Measurements from ENCODE around the gene CCL4. TPM values are rescaled to one million over a fixed set of nuclear protein-coding genes. Genes with fewer than 3 reads are reported as not detected.

CCL4 gene
- total RNA-seq, 4 donors from 2014 or later = 0.29 to 0.76 (median 0.61) TPM; not detected in 1

DNA sequence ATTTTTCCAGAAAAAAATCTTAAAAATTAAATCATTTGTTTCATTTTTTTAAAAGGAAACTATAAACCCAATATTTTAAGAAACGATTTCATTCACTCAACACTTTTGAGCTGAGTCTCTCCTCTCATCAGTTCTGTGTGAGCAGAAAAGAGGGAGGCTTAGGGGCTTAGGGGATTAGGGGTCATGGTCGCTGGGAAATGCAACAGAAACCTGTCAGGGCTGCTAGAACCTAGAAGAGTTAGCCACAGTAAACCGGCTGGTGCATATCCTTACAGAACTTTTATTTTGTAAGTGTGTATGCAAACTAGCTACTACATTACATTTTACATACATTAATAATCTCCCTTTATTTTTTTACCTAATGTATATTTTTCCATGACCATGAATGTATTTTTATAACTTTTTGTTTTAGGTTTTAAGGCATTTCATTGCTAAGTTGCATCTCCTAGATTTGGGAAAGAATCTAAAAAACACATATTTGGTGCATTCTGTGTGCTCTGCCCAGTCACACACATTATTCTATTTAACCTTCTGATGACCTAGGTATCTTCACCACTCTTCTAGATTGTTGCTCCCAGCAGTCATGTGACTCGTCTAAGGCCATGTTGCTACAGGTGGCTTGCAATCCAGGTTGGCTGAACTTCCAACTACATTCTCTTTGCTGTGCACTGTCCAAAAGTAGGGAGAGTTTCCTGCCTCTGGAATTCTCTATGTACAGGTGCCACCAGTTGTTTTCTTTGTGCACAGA lies 48.4 kb downstream of the CCL4 start:
- WGBS, 2 donors = 58 to 66% methylated on average over 4 of the region's 4 CpGs
- no peak for TF ChIP-seq POLR2A (IDR thresholded peaks at IDR 0.05)
- TF ChIP-seq, protein P1, sequence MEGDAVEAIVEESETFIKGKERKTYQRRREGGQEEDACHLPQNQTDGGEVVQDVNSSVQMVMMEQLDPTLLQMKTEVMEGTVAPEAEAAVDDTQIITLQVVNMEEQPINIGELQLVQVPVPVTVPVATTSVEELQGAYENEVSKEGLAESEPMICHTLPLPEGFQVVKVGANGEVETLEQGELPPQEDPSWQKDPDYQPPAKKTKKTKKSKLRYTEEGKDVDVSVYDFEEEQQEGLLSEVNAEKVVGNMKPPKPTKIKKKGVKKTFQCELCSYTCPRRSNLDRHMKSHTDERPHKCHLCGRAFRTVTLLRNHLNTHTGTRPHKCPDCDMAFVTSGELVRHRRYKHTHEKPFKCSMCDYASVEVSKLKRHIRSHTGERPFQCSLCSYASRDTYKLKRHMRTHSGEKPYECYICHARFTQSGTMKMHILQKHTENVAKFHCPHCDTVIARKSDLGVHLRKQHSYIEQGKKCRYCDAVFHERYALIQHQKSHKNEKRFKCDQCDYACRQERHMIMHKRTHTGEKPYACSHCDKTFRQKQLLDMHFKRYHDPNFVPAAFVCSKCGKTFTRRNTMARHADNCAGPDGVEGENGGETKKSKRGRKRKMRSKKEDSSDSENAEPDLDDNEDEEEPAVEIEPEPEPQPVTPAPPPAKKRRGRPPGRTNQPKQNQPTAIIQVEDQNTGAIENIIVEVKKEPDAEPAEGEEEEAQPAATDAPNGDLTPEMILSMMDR (IDR thresholded peaks at IDR 0.05) = no peak
- intact Hi-C loops (cut with DNase I; ENCODE audit: low total_unique reads) = no loop called here
- peak in 1 of 2 donors; percentile 7 for DNase-seq (ENCODE audit: low spot score in 2 of 2)
- H3K4me3 ChIP-seq (ENCODE audit: low read depth, poor library complexity, severe bottlenecking) = no peak overlapping the region

DNA sequence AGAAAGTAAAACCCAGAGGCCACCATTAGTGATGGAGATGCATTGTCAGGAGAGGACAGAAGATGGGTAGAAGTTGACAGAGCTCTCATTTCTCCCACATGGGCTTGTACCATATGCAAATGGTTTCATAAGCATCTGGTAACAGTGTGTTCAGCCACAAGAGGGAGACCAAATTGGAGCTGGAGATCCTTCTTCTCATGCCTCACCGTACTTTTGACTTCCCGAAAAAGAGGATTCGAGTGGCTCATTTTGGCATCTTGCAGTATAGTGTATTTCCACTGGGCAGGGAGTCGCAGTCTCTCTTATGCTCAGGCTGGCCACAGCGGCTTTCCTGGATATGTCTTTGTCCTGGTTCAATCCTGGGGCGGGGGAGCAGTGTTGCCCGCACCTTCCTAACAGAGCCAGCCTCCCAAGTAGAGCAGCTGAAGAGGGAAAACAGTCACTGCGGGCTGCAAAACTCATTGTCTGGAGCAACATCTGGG lies 49.1 kb downstream of the CCL4 start:
- TF ChIP-seq, protein P1 (IDR thresholded peaks at IDR 0.05) = no peak
- no peak for TF ChIP-seq POLR2A (IDR thresholded peaks at IDR 0.05)
- 67 to 80% methylated on average over 8 of the region's 8 CpGs for WGBS, 2 donors
- DNase-seq (ENCODE audit: low spot score in 2 of 2) = peak in 1 of 2 donors; percentile 75
- no peak overlapping the region for H3K4me3 ChIP-seq (ENCODE audit: low read depth, poor library complexity, severe bottlenecking)
- intact Hi-C loops (cut with DNase I; ENCODE audit: low total_unique reads) = no loop called here

DNA sequence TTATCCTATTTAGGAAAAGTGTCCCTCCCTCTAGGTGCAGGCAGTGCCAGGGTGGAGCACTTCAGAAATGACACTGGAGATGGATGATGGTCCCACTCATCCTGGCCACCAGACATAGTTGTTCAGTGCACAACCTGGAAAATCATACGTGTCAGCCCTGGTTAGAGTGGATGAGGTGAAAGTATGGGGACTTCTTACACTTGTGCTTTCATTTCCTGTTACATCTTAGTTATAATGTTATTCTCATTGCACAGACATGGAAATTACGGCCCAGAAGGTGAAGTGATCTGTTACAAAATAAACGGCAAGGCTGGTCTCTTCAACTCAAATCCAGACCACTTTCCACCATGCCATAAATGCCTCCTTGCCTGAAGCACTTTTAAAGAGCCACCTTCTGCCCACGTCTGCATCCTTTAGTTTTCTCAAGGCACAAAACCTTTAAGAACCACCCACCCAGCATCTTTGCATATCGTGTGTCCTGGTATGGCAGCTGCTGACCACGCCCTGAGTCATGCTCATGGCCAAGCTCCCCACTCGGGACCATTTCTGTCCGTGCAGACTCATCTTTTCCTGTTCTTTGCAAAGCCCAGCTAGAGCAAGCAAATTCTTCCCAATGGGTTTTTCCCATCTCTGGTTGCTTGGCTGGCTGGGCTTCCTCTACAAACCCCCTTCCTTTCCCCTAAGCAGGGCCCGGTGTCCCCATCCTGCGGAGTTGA lies 50.4 kb downstream of the CCL4 start:
- DNase-seq (ENCODE audit: low spot score in 2 of 2) = peak in 1 of 2 donors; percentile 34
- TF ChIP-seq, protein P1 (IDR thresholded peaks at IDR 0.05) = no peak
- no peak for TF ChIP-seq POLR2A (IDR thresholded peaks at IDR 0.05)
- no peak overlapping the region for H3K4me3 ChIP-seq (ENCODE audit: low read depth, poor library complexity, severe bottlenecking)
- intact Hi-C loops (cut with DNase I; ENCODE audit: low total_unique reads) = no loop called here
- WGBS, 2 donors = 67 to 68% methylated on average over 10 of the region's 10 CpGs

Other genes with a start within 250 kb of the CCL4 start
- gene HEATR9, start 234.9 kb upstream of the CCL4 start, total RNA-seq = not detected
- gene CCL5, start 223.5 kb upstream of the CCL4 start, total RNA-seq = 1 to 10 TPM in 3 of 4 donors, under 1 TPM in 1; 0.91 to 2.2 (median 1.2) TPM
- gene RDM1, start 173.1 kb upstream of the CCL4 start, total RNA-seq = not detected
- gene LYZL6, start 160.1 kb upstream of the CCL4 start, total RNA-seq = not detected
- gene CCL16, start 122.3 kb upstream of the CCL4 start, total RNA-seq = under 1 TPM in 1 of 4 donors, not detected in 3; 0.39 TPM
- 10 to 100 TPM in 3 of 4 donors, 1 to 10 TPM in 1; 3.5 to 28.2 (median 17.3) TPM for gene CCL14, start 117.1 kb upstream of the CCL4 start, total RNA-seq
- gene CCL15, start 102.3 kb upstream of the CCL4 start, total RNA-seq = not detected
- gene CCL23, start 85.9 kb upstream of the CCL4 start, total RNA-seq = 10 to 100 TPM in 1 of 4 donors, 1 to 10 TPM in 1, under 1 TPM in 1, not detected in 1; 0.95 to 11.2 (median 3.9) TPM
- gene CCL18, start 39.6 kb upstream of the CCL4 start, total RNA-seq = under 1 TPM in 1 of 4 donors, not detected in 3; 0.19 TPM
- gene CCL3, start 13.7 kb upstream of the CCL4 start, total RNA-seq = 1 to 10 TPM in 1 of 4 donors, under 1 TPM in 1, not detected in 2; 0.79 to 2.9 TPM
- gene TBC1D3B, start 72.8 kb downstream of the CCL4 start, total RNA-seq = 1 to 10 TPM in 3 of 4 donors, under 1 TPM in 1; 0.76 to 9.4 (median 5.8) TPM
- gene CCL3L1, start 92.9 kb downstream of the CCL4 start, total RNA-seq = not detected
- 1 to 10 TPM in 1 of 4 donors, not detected in 3; 1.1 TPM for gene CCL4L2, start 107.2 kb downstream of the CCL4 start, total RNA-seq
- 1 to 10 TPM in 1 of 4 donors, under 1 TPM in 1, not detected in 2; 0.34 to 1.5 TPM for gene TBC1D3I, start 160.7 kb downstream of the CCL4 start, total RNA-seq
- 1 to 10 TPM in 1 of 4 donors, not detected in 3; 3.6 TPM for gene TBC1D3G, start 220.1 kb downstream of the CCL4 start, total RNA-seq